ENCODE measurements around the gene VEGFC. TPM values are rescaled to one million over a fixed set of nuclear protein-coding genes. Genes with fewer than 3 reads are reported as not detected.

Gene VEGFC
- total RNA-seq, 2 donors from 2014 or later, result 6.4 to 8.6 TPM

DNA sequence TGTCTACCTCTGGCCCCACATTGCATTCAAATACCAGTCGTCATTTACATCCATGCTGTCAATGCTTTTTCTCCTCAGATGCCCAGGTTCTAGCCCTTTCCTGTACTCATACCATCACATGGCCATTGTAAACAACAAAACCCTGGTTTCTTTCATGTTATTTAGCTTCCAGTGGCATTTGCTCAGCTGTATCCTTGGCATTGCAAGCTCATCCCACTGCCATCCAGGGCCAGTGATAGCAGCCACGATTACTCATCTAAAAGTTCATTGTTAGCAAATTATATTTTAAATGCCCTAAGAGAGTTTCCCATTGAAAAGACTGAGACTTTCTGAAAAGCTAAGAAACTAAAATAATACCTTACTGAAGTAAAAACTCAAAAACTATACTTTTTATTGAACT lies 34.0 kb downstream of the VEGFC start:
- no peaks in the 10 kb centered on the region for H3K27me3 ChIP-seq
- no peak overlapping the region for H3K27ac ChIP-seq
- no peak overlapping the region for H3K4me3 ChIP-seq
- H3K36me3 ChIP-seq, result no peaks in the 10 kb centered on the region
- no peaks in the 10 kb centered on the region for H3K9me3 ChIP-seq
- TF ChIP-seq, protein P1, sequence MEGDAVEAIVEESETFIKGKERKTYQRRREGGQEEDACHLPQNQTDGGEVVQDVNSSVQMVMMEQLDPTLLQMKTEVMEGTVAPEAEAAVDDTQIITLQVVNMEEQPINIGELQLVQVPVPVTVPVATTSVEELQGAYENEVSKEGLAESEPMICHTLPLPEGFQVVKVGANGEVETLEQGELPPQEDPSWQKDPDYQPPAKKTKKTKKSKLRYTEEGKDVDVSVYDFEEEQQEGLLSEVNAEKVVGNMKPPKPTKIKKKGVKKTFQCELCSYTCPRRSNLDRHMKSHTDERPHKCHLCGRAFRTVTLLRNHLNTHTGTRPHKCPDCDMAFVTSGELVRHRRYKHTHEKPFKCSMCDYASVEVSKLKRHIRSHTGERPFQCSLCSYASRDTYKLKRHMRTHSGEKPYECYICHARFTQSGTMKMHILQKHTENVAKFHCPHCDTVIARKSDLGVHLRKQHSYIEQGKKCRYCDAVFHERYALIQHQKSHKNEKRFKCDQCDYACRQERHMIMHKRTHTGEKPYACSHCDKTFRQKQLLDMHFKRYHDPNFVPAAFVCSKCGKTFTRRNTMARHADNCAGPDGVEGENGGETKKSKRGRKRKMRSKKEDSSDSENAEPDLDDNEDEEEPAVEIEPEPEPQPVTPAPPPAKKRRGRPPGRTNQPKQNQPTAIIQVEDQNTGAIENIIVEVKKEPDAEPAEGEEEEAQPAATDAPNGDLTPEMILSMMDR (IDR thresholded peaks at IDR 0.05), result no peak
- no peaks in the 10 kb centered on the region for H3K4me1 ChIP-seq
- DNase-seq (ENCODE audit: low spot score), result no peak

DNA sequence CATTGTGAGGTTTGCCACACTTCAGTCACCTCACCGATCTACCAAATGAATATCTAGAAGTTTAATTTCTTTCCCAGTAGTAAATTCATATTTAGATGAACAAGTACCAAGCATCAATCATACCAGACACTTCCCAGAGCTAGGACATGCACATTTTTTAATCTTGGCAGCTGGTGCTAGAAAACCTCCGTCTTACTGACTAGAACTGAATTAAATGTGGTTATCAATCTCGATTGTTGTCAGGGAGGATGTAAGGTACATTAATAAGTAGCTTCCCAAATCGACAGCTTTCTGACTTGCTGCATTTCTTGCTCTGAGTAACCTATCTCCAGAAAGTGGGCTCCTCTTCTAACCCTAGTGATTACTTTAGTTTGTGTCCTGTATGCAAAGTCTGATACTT lies 34.4 kb downstream of the VEGFC start:
- Histone ChIP-seq H3K4me1 (no peaks in the 10 kb centered on the region), H3K27ac (no peak overlapping the region), H3K36me3 (no peaks in the 10 kb centered on the region), H3K9me3 (no peaks in the 10 kb centered on the region), H3K27me3 (no peaks in the 10 kb centered on the region), H3K4me3 (no peak overlapping the region)
- TF ChIP-seq, protein P1 (IDR thresholded peaks at IDR 0.05), result no peak
- no peak for DNase-seq (ENCODE audit: low spot score)

DNA sequence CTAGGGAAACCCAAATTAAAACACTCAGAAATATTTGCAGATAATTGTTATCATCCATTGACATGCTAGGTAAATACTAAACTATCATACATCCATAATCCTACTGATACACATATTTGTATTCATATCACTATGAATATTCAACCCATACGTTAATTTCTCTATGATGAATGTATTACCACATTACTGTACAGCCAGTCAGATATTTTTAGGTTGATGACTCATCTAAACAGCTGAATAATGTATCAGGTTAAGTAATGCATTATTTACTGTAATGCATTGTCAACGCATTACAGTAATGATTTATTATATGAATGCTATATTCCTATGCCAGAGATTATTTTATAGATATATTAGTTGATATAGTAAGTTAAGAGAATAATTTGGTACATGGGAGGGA lies 37.1 kb downstream of the VEGFC start:
- TF ChIP-seq, protein P1 (IDR thresholded peaks at IDR 0.05), result no peak
- H3K9me3 ChIP-seq, result no peaks in the 10 kb centered on the region
- H3K4me1 ChIP-seq, result no peaks in the 10 kb centered on the region
- H3K27ac ChIP-seq, result no peak overlapping the region
- H3K36me3 ChIP-seq, result no peaks in the 10 kb centered on the region
- no peak overlapping the region for H3K4me3 ChIP-seq
- H3K27me3 ChIP-seq, result no peaks in the 10 kb centered on the region
- no peak for DNase-seq (ENCODE audit: low spot score)

DNA sequence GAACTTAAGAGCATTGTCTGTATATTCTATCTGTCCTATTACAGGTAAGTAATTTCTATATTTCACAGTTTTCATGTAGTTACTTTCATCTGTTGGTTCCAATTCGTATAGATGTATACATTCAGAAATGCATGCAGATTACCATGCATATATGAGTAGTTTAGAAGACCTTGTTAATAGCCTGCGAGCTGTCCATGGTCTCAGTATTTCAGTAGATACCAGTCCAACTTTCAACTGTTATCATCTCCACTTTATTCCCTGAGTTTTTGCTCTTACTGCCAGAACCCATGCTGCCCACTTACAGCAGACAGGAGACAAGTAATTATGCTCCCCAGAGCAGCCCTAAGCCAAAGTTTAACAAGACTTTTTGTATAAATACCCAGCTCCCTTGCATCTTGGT lies 37.7 kb downstream of the VEGFC start:
- no peaks in the 10 kb centered on the region for H3K27me3 ChIP-seq
- TF ChIP-seq, protein P1 (IDR thresholded peaks at IDR 0.05), result no peak
- DNase-seq (ENCODE audit: low spot score), result no peak
- H3K9me3 ChIP-seq, result no peaks in the 10 kb centered on the region
- H3K4me3 ChIP-seq, result no peak overlapping the region
- H3K4me1 ChIP-seq, result no peaks in the 10 kb centered on the region
- no peak overlapping the region for H3K27ac ChIP-seq
- no peaks in the 10 kb centered on the region for H3K36me3 ChIP-seq

DNA sequence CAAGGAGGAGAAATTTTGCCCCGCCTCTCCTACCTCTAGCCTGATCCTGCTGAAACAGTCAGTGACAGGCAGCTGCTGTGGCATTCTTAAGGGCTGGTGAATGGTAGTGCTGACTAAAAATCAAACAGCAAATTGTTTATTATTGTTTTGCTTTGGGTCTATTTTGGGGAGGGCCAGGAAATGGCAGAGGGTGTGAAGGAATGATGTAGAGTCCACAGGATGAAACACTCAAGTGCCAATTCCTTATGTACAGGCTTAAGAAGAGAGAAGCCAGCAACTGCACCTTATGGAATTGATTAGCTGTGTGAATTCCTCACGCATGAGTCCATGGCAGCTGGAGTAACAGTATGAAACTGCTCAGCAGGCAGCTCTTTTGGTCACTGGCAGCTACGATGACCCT lies 39.7 kb downstream of the VEGFC start:
- no peak overlapping the region for H3K4me3 ChIP-seq
- H3K4me1 ChIP-seq, result no peaks in the 10 kb centered on the region
- H3K9me3 ChIP-seq, result no peaks in the 10 kb centered on the region
- no peaks in the 10 kb centered on the region for H3K36me3 ChIP-seq
- TF ChIP-seq, protein P1 (IDR thresholded peaks at IDR 0.05), result no peak
- no peak overlapping the region for H3K27ac ChIP-seq
- DNase-seq (ENCODE audit: low spot score), result no peak
- no peaks in the 10 kb centered on the region for H3K27me3 ChIP-seq

DNA sequence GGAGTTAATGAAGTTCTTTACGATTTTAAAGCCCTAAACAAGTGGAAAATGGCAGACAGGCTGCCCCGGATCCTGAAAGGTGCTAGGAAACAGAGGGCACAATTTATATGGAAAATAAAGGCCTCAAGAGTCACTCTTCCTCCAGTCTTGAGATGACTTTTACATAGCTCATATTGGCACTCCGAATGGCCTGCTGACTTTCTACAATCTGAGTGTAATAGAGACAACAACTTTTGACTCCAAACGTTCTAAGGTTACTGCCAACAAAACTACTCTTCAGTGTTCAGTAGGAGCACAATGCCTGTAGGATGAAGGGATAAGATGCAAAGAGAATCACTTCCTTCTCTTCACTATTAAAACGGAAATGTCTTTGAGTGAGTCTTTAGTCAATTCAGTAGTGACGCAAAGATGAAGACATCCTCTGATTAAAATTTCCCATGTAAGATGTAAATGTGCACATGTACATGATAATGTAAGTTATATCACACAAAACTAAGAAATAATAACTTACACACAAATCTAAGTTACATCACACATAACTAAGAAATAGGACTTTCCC lies 40.5 kb downstream of the VEGFC start:
- TF ChIP-seq, protein P1 (IDR thresholded peaks at IDR 0.05), result no peak
- no peak overlapping the region for H3K4me3 ChIP-seq
- H3K36me3 ChIP-seq, result no peaks in the 10 kb centered on the region
- H3K27me3 ChIP-seq, result no peaks in the 10 kb centered on the region
- H3K9me3 ChIP-seq, result no peaks in the 10 kb centered on the region
- H3K27ac ChIP-seq, result no peak overlapping the region
- DNase-seq (ENCODE audit: low spot score), result no peak
- no peaks in the 10 kb centered on the region for H3K4me1 ChIP-seq
